Osteoblast (primary cell): ENCODE measurements around the gene L3MBTL2. TPM values are rescaled to one million over a fixed set of nuclear protein-coding genes. Genes with fewer than 3 reads are reported as not detected.
"Not testable (repeated sequence)": the region's sequence is repeated elsewhere in the genome, so short reads cannot be mapped to it uniquely, and the experiment has no call there.

ENCODE experiments used
- DNase-seq: peaks from one replicate; pipeline ENCODE4 v3.0.0; 2011; ENCODE audit warnings: low spot score, mixed read lengths; ENCODE audit not compliant: insufficient read length; ENCODE audit errors: missing footprints
- H2AFZ ChIP-seq: 2 replicates; pipeline ENCODE4 v1.6.0; 2011; ENCODE audit warnings: mild to moderate bottlenecking, low read length
- H3K27ac ChIP-seq: 2 replicates; pipeline ENCODE4 v1.5.1; 2011; ENCODE audit warnings: mild to moderate bottlenecking, low read depth, low read length, moderate library complexity
- H3K27me3 ChIP-seq: 2 replicates; pipeline ENCODE4 v1.6.0; 2012; ENCODE audit warnings: mild to moderate bottlenecking, control low read depth, inconsistent platforms, low read length, moderate library complexity; ENCODE audit not compliant: insufficient read depth
- H3K36me3 ChIP-seq: 2 replicates; pipeline ENCODE4 v1.5.1; 2011; ENCODE audit warnings: mild to moderate bottlenecking, low read length, control low read depth, moderate library complexity; ENCODE audit not compliant: insufficient read depth
- H3K4me1 ChIP-seq: 2 replicates; pipeline ENCODE4 v1.5.1; 2011; ENCODE audit warnings: mild to moderate bottlenecking, low read length, control low read depth, moderate library complexity; ENCODE audit not compliant: insufficient read depth
- H3K4me2 ChIP-seq: 2 replicates; pipeline ENCODE4 v1.6.0; 2011; ENCODE audit warnings: mild to moderate bottlenecking, low read length; ENCODE audit not compliant: insufficient read depth
- H3K4me3 ChIP-seq: fragments of 200-600 bp; sonication (generic); 3 replicates; pipeline ENCODE4 v1.5.1; 2012; ENCODE audit warnings: mild to moderate bottlenecking, low read length, inconsistent platforms; ENCODE audit not compliant: insufficient read depth
- H3K79me2 ChIP-seq: 2 replicates; pipeline ENCODE4 v1.6.0; 2012; ENCODE audit warnings: mild to moderate bottlenecking, low read length, control low read depth, inconsistent platforms; ENCODE audit not compliant: insufficient read depth
- H3K9me3 ChIP-seq: 2 replicates; pipeline ENCODE4 v1.5.1; 2011; ENCODE audit warnings: low read depth, low read length, control low read depth
- H4K20me1 ChIP-seq: 2 replicates; pipeline ENCODE4 v1.6.0; 2012; ENCODE audit warnings: mild to moderate bottlenecking, low read length, control low read depth; ENCODE audit not compliant: insufficient read depth
- CTCF ChIP-seq: IDR thresholded peaks from 2 replicates; pipeline ENCODE4 v1.5.1; 2011; ENCODE audit warnings: mild to moderate bottlenecking, low read depth, low read length, moderate library complexity; ENCODE audit errors: extremely low read depth
- total RNA-seq: library from RNA; depleted of rRNA; stranded (reverse); fragments of >200 nt; gene quantifications from 2 replicates; pipeline ENCODE4 v1.2.3, GENCODE V29; 2012

L3MBTL2 gene
- total RNA-seq, 1 donor: 22.8 TPM

DNA sequence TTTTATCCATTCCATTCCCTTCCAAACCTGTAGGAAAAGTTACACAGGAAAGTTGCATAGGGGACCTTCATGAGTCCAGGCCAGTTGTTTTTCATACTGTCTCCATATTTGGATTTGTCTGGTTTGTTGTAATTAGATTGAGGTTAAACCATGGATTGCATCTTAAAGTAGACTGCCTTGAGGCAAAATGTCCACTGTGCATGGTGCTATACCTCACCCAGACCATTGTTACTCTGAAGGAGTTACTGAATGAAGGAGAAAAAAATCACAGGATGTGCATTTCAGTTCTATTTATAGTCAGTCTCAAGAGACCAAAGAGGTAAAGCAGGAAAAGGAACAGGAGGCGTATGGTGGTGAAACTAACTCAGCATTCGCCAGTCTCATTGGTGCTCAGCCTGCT, 29.6 kb upstream of the L3MBTL2 start:
- H3K4me1 ChIP-seq: no peaks in the 10 kb centered on the region
- no peak overlapping the region for H3K27ac ChIP-seq
- H4K20me1 ChIP-seq: peaks cover 14% of the 10 kb centered on the region
- no peaks in the 10 kb centered on the region for H3K9me3 ChIP-seq
- H3K27me3 ChIP-seq: no peaks in the 10 kb centered on the region
- no peaks in the 10 kb centered on the region for H3K79me2 ChIP-seq
- no peak overlapping the region for H2AFZ ChIP-seq
- no peak overlapping the region for H3K4me3 ChIP-seq
- DNase-seq: no peak
- no peak for TF ChIP-seq CTCF
- no peak overlapping the region for H3K4me2 ChIP-seq
- H3K36me3 ChIP-seq: peaks cover 75% of the 10 kb centered on the region

- H3K4me3 ChIP-seq: no peak overlapping the region
- DNase-seq: no peak
- no peak overlapping the region for H3K27ac ChIP-seq
- peaks cover 66% of the 10 kb centered on the region for H3K36me3 ChIP-seq
- H3K4me1 ChIP-seq: peaks cover 10% of the 10 kb centered on the region
- no peaks in the 10 kb centered on the region for H3K79me2 ChIP-seq
- no peaks in the 10 kb centered on the region for H3K9me3 ChIP-seq
- no peak for TF ChIP-seq CTCF
- H4K20me1 ChIP-seq: peaks cover 14% of the 10 kb centered on the region
- H3K4me2 ChIP-seq: no peak overlapping the region
- no peaks in the 10 kb centered on the region for H3K27me3 ChIP-seq
- no peak overlapping the region for H2AFZ ChIP-seq
Measured at GRCh38 chr22:41177040-41177621, 28.0 kb upstream of the L3MBTL2 start.

- H3K36me3 ChIP-seq: peaks cover 59% of the 10 kb centered on the region
- no peak overlapping the region for H3K27ac ChIP-seq
- no peaks in the 10 kb centered on the region for H3K27me3 ChIP-seq
- no peak overlapping the region for H2AFZ ChIP-seq
- H4K20me1 ChIP-seq: peaks cover 14% of the 10 kb centered on the region
- H3K4me1 ChIP-seq: peaks cover 11% of the 10 kb centered on the region
- H3K9me3 ChIP-seq: no peaks in the 10 kb centered on the region
- no peak overlapping the region for H3K4me2 ChIP-seq
- H3K79me2 ChIP-seq: no peaks in the 10 kb centered on the region
- TF ChIP-seq CTCF: no peak
- no peak overlapping the region for H3K4me3 ChIP-seq
- no peak for DNase-seq
Measured at GRCh38 chr22:41177622-41178424, 27.3 kb upstream of the L3MBTL2 start.

DNA sequence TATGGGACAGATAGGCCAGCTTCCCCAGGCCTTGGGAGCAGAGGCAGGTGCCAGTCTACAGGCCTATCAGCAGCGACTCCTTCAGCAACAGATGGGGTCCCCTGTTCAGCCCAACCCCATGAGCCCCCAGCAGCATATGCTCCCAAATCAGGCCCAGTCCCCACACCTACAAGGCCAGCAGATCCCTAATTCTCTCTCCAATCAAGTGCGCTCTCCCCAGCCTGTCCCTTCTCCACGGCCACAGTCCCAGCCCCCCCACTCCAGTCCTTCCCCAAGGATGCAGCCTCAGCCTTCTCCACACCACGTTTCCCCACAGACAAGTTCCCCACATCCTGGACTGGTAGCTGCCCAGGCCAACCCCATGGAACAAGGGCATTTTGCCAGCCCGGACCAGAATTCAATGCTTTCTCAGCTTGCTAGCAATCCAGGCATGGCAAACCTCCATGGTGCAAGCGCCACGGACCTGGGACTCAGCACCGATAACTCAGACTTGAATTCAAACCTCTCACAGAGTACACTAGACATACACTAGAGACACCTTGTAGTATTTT, 26.6 kb upstream of the L3MBTL2 start:
- no peaks in the 10 kb centered on the region for H3K9me3 ChIP-seq
- no peaks in the 10 kb centered on the region for H3K79me2 ChIP-seq
- H3K27me3 ChIP-seq: no peaks in the 10 kb centered on the region
- H3K4me1 ChIP-seq: peaks cover 11% of the 10 kb centered on the region
- H3K27ac ChIP-seq: no peak overlapping the region
- no peak overlapping the region for H3K4me2 ChIP-seq
- TF ChIP-seq CTCF: no peak
- DNase-seq: no peak
- H3K4me3 ChIP-seq: no peak overlapping the region
- no peak overlapping the region for H2AFZ ChIP-seq
- peaks cover 14% of the 10 kb centered on the region for H4K20me1 ChIP-seq
- peaks cover 52% of the 10 kb centered on the region for H3K36me3 ChIP-seq

DNA sequence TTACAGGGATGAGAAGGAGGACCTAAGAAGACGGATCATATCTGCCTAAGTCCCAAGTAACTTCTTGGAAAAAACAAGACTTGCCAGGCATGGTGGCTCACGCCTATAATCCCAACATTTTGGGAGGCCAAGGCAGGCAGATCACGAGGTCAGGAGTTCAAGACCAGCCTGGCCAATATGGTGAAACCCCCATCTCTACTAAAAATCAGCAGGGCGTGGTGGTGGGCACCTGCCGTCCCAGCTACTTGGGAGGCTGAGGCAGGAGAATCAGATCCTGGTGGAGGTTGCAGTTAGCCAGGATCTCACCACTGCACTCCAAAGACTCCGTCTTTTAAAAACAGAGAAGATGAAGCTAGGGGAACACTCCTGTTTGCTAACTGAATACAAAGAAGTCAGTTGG, 24.8 kb upstream of the L3MBTL2 start:
- Histone ChIP-seq H3K36me3 (peaks cover 37% of the 10 kb centered on the region), H3K4me1 (peaks cover 11% of the 10 kb centered on the region), H4K20me1 (peaks cover 11% of the 10 kb centered on the region)
- not testable (repeated sequence) for H3K27ac ChIP-seq, H3K4me3 ChIP-seq, H2AFZ ChIP-seq, H3K4me2 ChIP-seq, H3K79me2 ChIP-seq, H3K9me3 ChIP-seq, H3K27me3 ChIP-seq, DNase-seq
